K562 (cell line): ENCODE results near the gene SLC2A4RG. TPM values are rescaled to one million over a fixed set of nuclear protein-coding genes. Genes with fewer than 3 reads are reported as not detected.

Experiments
- HMGN3 ChIP-seq: IDR thresholded peaks from 2 replicates; pipeline ENCODE4 v1.6.1; 2011; ENCODE audit warnings: borderline replicate concordance, low read depth, mild to moderate bottlenecking, mixed read lengths, low read length; ENCODE audit not compliant: insufficient read length; ENCODE audit errors: extremely low read depth
- MEF2D ChIP-seq: conservative IDR thresholded peaks from 2 replicates; pipeline ENCODE4 v1.6.1; 2016; ENCODE audit warnings: low read depth, missing genetic modification characterization, missing compliant biosample characterization
- TAF1 ChIP-seq: IDR thresholded peaks from 2 replicates; pipeline ENCODE4 v1.6.1; 2011; ENCODE audit warnings: mild to moderate bottlenecking, low read length, moderate library complexity; ENCODE audit not compliant: insufficient read depth, control insufficient read depth, severe bottlenecking; ENCODE audit errors: extremely low read depth
- TRIM24 ChIP-seq, 2 experiments: fragments of 450-650 bp; IDR thresholded peaks; 2 replicates each; pipeline ENCODE4 v1.6.1; 2016
- ZBTB7A ChIP-seq: IDR thresholded peaks from 2 replicates; pipeline ENCODE4 v1.6.1; 2011; ENCODE audit warnings: low read depth, mild to moderate bottlenecking, low read length, moderate library complexity, borderline replicate concordance; ENCODE audit not compliant: control insufficient read depth
- ZNF766 ChIP-seq: fragments of 200-800 bp; sonication (Bioruptor generic); conservative IDR thresholded peaks from 2 replicates; pipeline ENCODE4 v1.6.1; 2016; ENCODE audit warnings: missing genetic modification characterization, missing compliant biosample characterization
- polyA plus RNA-seq, 8 experiments: library from polyadenylated mRNA; depleted of rRNA in 4 of 8; stranded (reverse) in 5 of 8; unstranded in 3 of 8; fragments of >200 nt; fragmentation: Nextera tagmentation in 2 of 8; fragmentation: Illumina TruSeq in 1 of 8; extraction: Ambion mirVana in 2 of 8; extraction: Trizol in 1 of 8; gene quantifications; 2 replicates each; pipeline versions ENCODE4 v1.2.1 to v1.2.3, GENCODE V29; 2011 to 2014; ENCODE audit warnings: inconsistent platforms in 1 of 8, missing spikeins in 1 of 8
- total RNA-seq, 7 experiments: library from RNA; depleted of rRNA in 6 of 7; stranded (reverse); fragments of >200 nt in 6 of 7; fragmentation: Illumina TruSeq in 2 of 7; extraction: Trizol in 2 of 7; gene quantifications; 2 replicates each; pipeline versions ENCODE4 v1.2.1 to v1.2.3, GENCODE V29; 2011 to 2021; ENCODE audit warnings: low replicate concordance in 1 of 7
- TF ChIP-seq, protein P1 (sequence below): sonication (generic); formaldehyde crosslinking; IDR thresholded peaks from 2 replicates; pipeline ENCODE4 v1.8.0; 2023; ENCODE audit warnings: mild to moderate bottlenecking, missing genetic modification reagents
- TF ChIP-seq, protein P2 (sequence below), 2 experiments: fragments of 450-650 bp; formaldehyde crosslinking in 1 of 2; IDR thresholded peaks; 2 replicates each; pipeline versions ENCODE4 v1.4.0 to v1.6.1; 2014 to 2020; ENCODE audit warnings: mild to moderate bottlenecking in 2 of 2, borderline replicate concordance in 1 of 2, low read depth in 1 of 2
- TF ChIP-seq, protein P3 (sequence below), 3 experiments: fragments of 200-800 bp in 1 of 3; fragments of 250-450 bp in 1 of 3; fragments of 450-650 bp in 1 of 3; sonication (Bioruptor Pico) in 1 of 3; sonication (Bioruptor generic) in 1 of 3; formaldehyde crosslinking in 1 of 3; IDR thresholded peaks; 2 replicates each; pipeline versions ENCODE4 v1.6.1 to v1.8.0; 2016 to 2022; ENCODE audit warnings: mild to moderate bottlenecking in 2 of 3, missing genetic modification characterization in 2 of 3, missing compliant biosample characterization in 1 of 3, moderate library complexity in 1 of 3

The SLC2A4RG gene
- total and polyA plus RNA-seq, 9 of the 15 experiments (the other 6 are each of a cell fraction or from before 2014, with no cell fraction given): 0.34 to 97.3 (median 26.5) TPM

DNA sequence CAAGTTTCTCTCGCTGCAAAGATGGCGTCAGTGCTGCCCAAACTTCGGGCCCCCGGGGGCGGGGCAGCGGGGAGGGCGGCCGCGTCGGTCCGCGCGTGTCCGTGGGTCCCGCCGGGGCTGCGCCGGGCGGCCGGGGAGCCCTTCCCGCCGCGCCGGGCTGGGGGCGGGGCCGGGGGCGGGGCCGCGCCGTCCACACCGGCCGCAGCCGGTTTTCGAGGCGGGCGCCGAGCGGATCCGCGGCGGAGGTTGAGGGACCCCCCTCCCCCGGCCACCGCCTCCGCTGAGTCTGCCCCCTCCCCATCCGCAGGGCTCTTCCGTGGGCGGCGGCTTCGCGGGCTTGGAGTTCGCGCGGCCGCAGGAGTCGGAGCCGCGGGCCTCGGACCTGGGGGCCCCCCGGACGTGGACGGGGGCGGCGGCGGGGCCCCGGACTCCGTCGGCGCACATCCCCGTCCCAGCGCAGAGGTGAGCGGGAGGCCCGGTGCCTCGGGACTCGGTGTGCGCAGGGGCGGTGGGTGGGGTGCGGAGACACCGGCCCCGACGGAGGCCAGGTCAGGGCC is 572 bp downstream of the SLC2A4RG start (continued):
- TF ChIP-seq, protein P1, sequence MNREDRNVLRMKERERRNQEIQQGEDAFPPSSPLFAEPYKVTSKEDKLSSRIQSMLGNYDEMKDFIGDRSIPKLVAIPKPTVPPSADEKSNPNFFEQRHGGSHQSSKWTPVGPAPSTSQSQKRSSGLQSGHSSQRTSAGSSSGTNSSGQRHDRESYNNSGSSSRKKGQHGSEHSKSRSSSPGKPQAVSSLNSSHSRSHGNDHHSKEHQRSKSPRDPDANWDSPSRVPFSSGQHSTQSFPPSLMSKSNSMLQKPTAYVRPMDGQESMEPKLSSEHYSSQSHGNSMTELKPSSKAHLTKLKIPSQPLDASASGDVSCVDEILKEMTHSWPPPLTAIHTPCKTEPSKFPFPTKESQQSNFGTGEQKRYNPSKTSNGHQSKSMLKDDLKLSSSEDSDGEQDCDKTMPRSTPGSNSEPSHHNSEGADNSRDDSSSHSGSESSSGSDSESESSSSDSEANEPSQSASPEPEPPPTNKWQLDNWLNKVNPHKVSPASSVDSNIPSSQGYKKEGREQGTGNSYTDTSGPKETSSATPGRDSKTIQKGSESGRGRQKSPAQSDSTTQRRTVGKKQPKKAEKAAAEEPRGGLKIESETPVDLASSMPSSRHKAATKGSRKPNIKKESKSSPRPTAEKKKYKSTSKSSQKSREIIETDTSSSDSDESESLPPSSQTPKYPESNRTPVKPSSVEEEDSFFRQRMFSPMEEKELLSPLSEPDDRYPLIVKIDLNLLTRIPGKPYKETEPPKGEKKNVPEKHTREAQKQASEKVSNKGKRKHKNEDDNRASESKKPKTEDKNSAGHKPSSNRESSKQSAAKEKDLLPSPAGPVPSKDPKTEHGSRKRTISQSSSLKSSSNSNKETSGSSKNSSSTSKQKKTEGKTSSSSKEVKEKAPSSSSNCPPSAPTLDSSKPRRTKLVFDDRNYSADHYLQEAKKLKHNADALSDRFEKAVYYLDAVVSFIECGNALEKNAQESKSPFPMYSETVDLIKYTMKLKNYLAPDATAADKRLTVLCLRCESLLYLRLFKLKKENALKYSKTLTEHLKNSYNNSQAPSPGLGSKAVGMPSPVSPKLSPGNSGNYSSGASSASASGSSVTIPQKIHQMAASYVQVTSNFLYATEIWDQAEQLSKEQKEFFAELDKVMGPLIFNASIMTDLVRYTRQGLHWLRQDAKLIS (CRISPR knock-in tag): peak; percentile 55; the same call in 1 of the 2 replicates
- peak; percentile 74; the same call in 1 of the 2 replicates for TF ChIP-seq ZBTB7A
- TF ChIP-seq TAF1: peak; percentile 23
- TF ChIP-seq, protein P2, sequence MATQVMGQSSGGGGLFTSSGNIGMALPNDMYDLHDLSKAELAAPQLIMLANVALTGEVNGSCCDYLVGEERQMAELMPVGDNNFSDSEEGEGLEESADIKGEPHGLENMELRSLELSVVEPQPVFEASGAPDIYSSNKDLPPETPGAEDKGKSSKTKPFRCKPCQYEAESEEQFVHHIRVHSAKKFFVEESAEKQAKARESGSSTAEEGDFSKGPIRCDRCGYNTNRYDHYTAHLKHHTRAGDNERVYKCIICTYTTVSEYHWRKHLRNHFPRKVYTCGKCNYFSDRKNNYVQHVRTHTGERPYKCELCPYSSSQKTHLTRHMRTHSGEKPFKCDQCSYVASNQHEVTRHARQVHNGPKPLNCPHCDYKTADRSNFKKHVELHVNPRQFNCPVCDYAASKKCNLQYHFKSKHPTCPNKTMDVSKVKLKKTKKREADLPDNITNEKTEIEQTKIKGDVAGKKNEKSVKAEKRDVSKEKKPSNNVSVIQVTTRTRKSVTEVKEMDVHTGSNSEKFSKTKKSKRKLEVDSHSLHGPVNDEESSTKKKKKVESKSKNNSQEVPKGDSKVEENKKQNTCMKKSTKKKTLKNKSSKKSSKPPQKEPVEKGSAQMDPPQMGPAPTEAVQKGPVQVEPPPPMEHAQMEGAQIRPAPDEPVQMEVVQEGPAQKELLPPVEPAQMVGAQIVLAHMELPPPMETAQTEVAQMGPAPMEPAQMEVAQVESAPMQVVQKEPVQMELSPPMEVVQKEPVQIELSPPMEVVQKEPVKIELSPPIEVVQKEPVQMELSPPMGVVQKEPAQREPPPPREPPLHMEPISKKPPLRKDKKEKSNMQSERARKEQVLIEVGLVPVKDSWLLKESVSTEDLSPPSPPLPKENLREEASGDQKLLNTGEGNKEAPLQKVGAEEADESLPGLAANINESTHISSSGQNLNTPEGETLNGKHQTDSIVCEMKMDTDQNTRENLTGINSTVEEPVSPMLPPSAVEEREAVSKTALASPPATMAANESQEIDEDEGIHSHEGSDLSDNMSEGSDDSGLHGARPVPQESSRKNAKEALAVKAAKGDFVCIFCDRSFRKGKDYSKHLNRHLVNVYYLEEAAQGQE (IDR thresholded peaks at IDR 0.05; ENCODE audit: borderline replicate concordance): peak; percentile 80
- TF ChIP-seq, protein P2 (CRISPR knock-in tag; IDR thresholded peaks at IDR 0.05; ENCODE audit: low read depth): no peak
- TF ChIP-seq, protein P3, sequence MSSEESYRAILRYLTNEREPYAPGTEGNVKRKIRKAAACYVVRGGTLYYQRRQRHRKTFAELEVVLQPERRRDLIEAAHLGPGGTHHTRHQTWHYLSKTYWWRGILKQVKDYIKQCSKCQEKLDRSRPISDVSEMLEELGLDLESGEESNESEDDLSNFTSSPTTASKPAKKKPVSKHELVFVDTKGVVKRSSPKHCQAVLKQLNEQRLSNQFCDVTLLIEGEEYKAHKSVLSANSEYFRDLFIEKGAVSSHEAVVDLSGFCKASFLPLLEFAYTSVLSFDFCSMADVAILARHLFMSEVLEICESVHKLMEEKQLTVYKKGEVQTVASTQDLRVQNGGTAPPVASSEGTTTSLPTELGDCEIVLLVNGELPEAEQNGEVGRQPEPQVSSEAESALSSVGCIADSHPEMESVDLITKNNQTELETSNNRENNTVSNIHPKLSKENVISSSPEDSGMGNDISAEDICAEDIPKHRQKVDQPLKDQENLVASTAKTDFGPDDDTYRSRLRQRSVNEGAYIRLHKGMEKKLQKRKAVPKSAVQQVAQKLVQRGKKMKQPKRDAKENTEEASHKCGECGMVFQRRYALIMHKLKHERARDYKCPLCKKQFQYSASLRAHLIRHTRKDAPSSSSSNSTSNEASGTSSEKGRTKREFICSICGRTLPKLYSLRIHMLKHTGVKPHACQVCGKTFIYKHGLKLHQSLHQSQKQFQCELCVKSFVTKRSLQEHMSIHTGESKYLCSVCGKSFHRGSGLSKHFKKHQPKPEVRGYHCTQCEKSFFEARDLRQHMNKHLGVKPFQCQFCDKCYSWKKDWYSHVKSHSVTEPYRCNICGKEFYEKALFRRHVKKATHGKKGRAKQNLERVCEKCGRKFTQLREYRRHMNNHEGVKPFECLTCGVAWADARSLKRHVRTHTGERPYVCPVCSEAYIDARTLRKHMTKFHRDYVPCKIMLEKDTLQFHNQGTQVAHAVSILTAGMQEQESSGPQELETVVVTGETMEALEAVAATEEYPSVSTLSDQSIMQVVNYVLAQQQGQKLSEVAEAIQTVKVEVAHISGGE (CRISPR knock-in tag; IDR thresholded peaks at IDR 0.05): peak in 1 of 3 experiments; percentile 80; a peak in 2 of 6 replicates
- TF ChIP-seq ZNF766: peak; percentile 80
- no peak for TF ChIP-seq HMGN3
- no peak for TF ChIP-seq MEF2D
- no peak for TF ChIP-seq TRIM24 (IDR thresholded peaks at IDR 0.05)
